ENCODE results near the gene TPPP. TPM values are rescaled to one million over a fixed set of nuclear protein-coding genes. Genes with fewer than 3 reads are reported as not detected.

TPPP gene
- total and polyA plus RNA-seq, 2 experiments from 2014 or later = not detected

DNA sequence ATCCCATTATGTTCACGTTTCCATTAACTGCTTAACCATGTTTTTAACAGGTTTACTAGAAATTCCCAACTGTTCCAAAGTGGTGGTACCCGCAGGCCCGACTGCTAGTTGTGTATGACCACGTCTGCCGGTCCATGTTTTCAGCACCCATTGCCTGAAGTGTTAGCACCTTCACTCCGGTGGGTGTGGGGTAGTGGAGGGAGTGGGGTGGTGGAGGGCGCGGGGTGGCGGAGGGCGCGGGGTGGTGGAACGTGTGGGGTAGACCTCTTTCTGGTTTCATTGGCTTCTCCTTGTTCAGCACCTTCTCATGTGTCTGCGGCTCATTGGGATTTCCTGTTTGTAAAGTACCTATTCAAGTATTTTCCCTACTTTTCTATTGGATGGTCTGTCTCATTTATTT, 37.7 kb downstream of the TPPP start:
- no peak overlapping the region for H3K4me3 ChIP-seq
- WGBS, 2 experiments (ENCODE audit: low coverage in 1 of 2, low lambda C conversion rate in 2 of 2, missing lambda C conversion rate in 2 of 2) = 89 to 90% methylated on average over 7 to 13 of the region's 13 CpGs
- no peaks in the 10 kb centered on the region for H3K79me2 ChIP-seq (ENCODE audit: insufficient read depth)
- TF ChIP-seq EZH2 (IDR thresholded peaks at IDR 0.05; ENCODE audit: insufficient read depth, poor library complexity, severe bottlenecking) = no peak
- no peak for TF ChIP-seq EZH2phosphoT487 (IDR thresholded peaks at IDR 0.05; ENCODE audit: insufficient read depth, low read depth)
- no peaks in the 10 kb centered on the region for H3K27me3 ChIP-seq (replicated peaks; ENCODE audit: insufficient read depth)
- H4K20me1 ChIP-seq (ENCODE audit: insufficient read depth) = no peaks in the 10 kb centered on the region
- no peaks in the 10 kb centered on the region for H3K9me3 ChIP-seq (ENCODE audit: low read depth)
- H3K4me2 ChIP-seq (ENCODE audit: unreplicated experiment) = no peak overlapping the region
- no peaks in the 10 kb centered on the region for H3K4me1 ChIP-seq (ENCODE audit: insufficient read depth)
- no peak overlapping the region for H2AFZ ChIP-seq
- no peaks in the 10 kb centered on the region for H3F3A ChIP-seq (ENCODE audit: insufficient read depth)
- no peak overlapping the region for H3K27ac ChIP-seq
- in situ Hi-C loops (cut with MboI) = loop anchor here (25.0 kb wide), 1 partner anchor 507 kb away; no protein-coding TSS in a partner anchor
- H3K9ac ChIP-seq = no peak overlapping the region
- DNase-seq = no peak
- no peaks in the 10 kb centered on the region for H3K36me3 ChIP-seq (ENCODE audit: low read depth)
- no peaks in the 10 kb centered on the region for H3K9me2 ChIP-seq (ENCODE audit: insufficient read depth)

GRCh38 chr5:654071-654778, 38.9 kb downstream of the TPPP start:
- Histone ChIP-seq H3F3A (ENCODE audit: insufficient read depth) (no peaks in the 10 kb centered on the region; the same call in 1 of the 2 replicates), H3K9ac (no peak overlapping the region), H3K9me3 (ENCODE audit: low read depth) (no peaks in the 10 kb centered on the region), H3K27ac (no peak overlapping the region), H3K4me2 (ENCODE audit: unreplicated experiment) (no peak overlapping the region), H3K36me3 (ENCODE audit: low read depth) (no peaks in the 10 kb centered on the region), H4K20me1 (ENCODE audit: insufficient read depth) (no peaks in the 10 kb centered on the region), H3K79me2 (ENCODE audit: insufficient read depth) (no peaks in the 10 kb centered on the region), H3K4me1 (ENCODE audit: insufficient read depth) (no peaks in the 10 kb centered on the region), H3K4me3 (no peak overlapping the region), H3K9me2 (ENCODE audit: insufficient read depth) (no peaks in the 10 kb centered on the region), H3K27me3 (replicated peaks; ENCODE audit: insufficient read depth) (no peaks in the 10 kb centered on the region), H2AFZ (no peak overlapping the region)
- in situ Hi-C loops (cut with MboI) = loop anchor here (25.0 kb wide), 1 partner anchor 508 kb away; no protein-coding TSS in a partner anchor
- no peak for DNase-seq
- TF ChIP-seq EZH2 (IDR thresholded peaks at IDR 0.05; ENCODE audit: insufficient read depth, poor library complexity, severe bottlenecking) (no peak), EZH2phosphoT487 (IDR thresholded peaks at IDR 0.05; ENCODE audit: insufficient read depth, low read depth) (no peak)
- WGBS, 2 experiments (ENCODE audit: low coverage in 1 of 2, low lambda C conversion rate in 2 of 2, missing lambda C conversion rate in 2 of 2) = 85 to 90% methylated on average over 17 of the region's 17 CpGs

DNA sequence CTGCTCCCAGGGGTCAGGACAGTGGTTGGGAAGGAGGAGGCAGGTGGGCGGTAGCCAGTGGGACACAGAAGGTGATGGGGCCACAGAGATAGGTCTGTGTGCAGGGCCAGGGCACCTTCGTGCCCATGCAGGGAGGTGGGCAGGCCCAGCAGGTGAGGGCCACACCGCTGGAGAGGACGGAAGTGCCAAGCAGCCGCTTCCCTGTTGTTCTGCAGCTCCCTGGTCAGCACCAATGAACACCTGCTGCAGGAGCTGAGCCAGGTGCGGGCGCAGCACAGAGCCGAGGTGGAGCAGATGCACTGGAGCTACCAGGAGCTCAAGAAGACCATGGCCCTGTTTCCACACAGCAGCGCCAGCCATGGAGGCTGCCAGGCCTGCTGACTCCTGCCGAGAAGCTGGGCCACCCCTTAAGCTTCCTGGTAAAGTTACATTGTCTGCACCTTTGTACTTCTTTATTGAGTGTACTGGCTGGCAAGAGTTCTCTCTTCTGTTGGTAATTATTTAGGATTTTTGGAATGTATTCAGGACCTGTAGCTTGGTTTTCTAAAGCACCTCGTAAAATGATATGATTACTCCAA, 40.3 kb downstream of the TPPP start:
- Histone ChIP-seq H3K27me3 (replicated peaks; ENCODE audit: insufficient read depth) (no peaks in the 10 kb centered on the region), H3K9me3 (ENCODE audit: low read depth) (no peaks in the 10 kb centered on the region), H3K27ac (no peak overlapping the region), H3K4me1 (ENCODE audit: insufficient read depth) (no peaks in the 10 kb centered on the region), H3K4me2 (ENCODE audit: unreplicated experiment) (no peak overlapping the region), H3K9ac (no peak overlapping the region), H3K9me2 (ENCODE audit: insufficient read depth) (no peaks in the 10 kb centered on the region), H3K4me3 (no peak overlapping the region), H3K79me2 (ENCODE audit: insufficient read depth) (no peaks in the 10 kb centered on the region), H2AFZ (no peak overlapping the region), H3F3A (ENCODE audit: insufficient read depth) (no peaks in the 10 kb centered on the region; the same call in 1 of the 2 replicates), H4K20me1 (ENCODE audit: insufficient read depth) (no peaks in the 10 kb centered on the region), H3K36me3 (ENCODE audit: low read depth) (no peaks in the 10 kb centered on the region)
- no peak for TF ChIP-seq EZH2phosphoT487 (IDR thresholded peaks at IDR 0.05; ENCODE audit: insufficient read depth, low read depth)
- no peak for TF ChIP-seq EZH2 (IDR thresholded peaks at IDR 0.05; ENCODE audit: insufficient read depth, poor library complexity, severe bottlenecking)
- DNase-seq = no peak
- in situ Hi-C loops (cut with MboI) = loop anchor here (25.0 kb wide), 1 partner anchor 509 kb away; no protein-coding TSS in a partner anchor
- WGBS, 2 experiments (ENCODE audit: low coverage in 1 of 2, low lambda C conversion rate in 2 of 2, missing lambda C conversion rate in 2 of 2) = 97 to 99% methylated on average over 11 of the region's 11 CpGs

DNA sequence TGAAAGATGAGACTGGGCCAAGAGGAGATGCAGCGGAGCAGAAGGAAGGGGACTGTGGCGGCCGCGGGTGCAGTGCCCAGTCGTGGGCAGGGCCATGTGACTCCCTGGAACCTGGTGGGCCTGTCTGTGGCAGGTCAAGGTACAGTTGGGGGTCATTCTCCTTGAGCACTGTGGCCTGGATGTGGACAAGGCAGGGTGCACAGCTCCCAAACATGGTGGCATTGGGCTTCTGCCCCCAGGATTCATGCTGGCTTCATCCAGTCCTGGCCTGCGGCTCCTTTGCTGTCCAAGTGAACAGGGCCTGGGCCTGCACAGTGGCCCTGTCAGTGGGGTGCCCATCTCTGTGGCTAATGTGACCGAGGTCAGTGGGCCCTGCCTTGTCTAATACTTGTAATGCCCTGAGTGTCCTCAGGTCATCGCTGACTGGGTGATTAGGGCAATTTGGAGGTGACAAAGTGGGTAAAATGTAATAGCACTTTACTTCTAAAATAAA, 41.1 kb downstream of the TPPP start:
- Histone ChIP-seq H3K4me2 (ENCODE audit: unreplicated experiment) (no peak overlapping the region), H3K9me3 (ENCODE audit: low read depth) (no peaks in the 10 kb centered on the region), H3K9ac (no peak overlapping the region), H3K4me3 (no peak overlapping the region), H4K20me1 (ENCODE audit: insufficient read depth) (no peaks in the 10 kb centered on the region), H2AFZ (no peak overlapping the region), H3K4me1 (ENCODE audit: insufficient read depth) (no peaks in the 10 kb centered on the region), H3K27ac (no peak overlapping the region), H3F3A (ENCODE audit: insufficient read depth) (no peaks in the 10 kb centered on the region; the same call in 1 of the 2 replicates), H3K36me3 (ENCODE audit: low read depth) (no peaks in the 10 kb centered on the region), H3K27me3 (replicated peaks; ENCODE audit: insufficient read depth) (no peaks in the 10 kb centered on the region), H3K9me2 (ENCODE audit: insufficient read depth) (no peaks in the 10 kb centered on the region), H3K79me2 (ENCODE audit: insufficient read depth) (no peaks in the 10 kb centered on the region)
- TF ChIP-seq EZH2 (IDR thresholded peaks at IDR 0.05; ENCODE audit: insufficient read depth, poor library complexity, severe bottlenecking) (no peak), EZH2phosphoT487 (IDR thresholded peaks at IDR 0.05; ENCODE audit: insufficient read depth, low read depth) (no peak)
- 97 to 99% methylated on average over 6 to 8 of the region's 8 CpGs for WGBS, 2 experiments (ENCODE audit: low coverage in 1 of 2, low lambda C conversion rate in 2 of 2, missing lambda C conversion rate in 2 of 2)
- no peak for DNase-seq
- in situ Hi-C loops (cut with MboI) = loop anchor here (25.0 kb wide), 1 partner anchor 510 kb away; no protein-coding TSS in a partner anchor

Measured in GM23248 (cell line).